Neuronal stem cell (in vitro differentiated cells): ENCODE results near the gene PPP2R3C.

Experiments used
- DNase-seq: peaks from one replicate; pipeline ENCODE4 v3.0.0-alpha.2; 2013; ENCODE audit warnings: low spot score
- H2AFZ ChIP-seq: one replicate; pipeline ENCODE4 v1.6.1; 2013; ENCODE audit warnings: mild to moderate bottlenecking, low read length, inconsistent platforms
- H2AK5ac ChIP-seq: 2 replicates; pipeline ENCODE4 v1.6.1; 2013; ENCODE audit warnings: low read depth, mild to moderate bottlenecking, inconsistent platforms, low read length, moderate library complexity, mixed read lengths
- H2BK120ac ChIP-seq: 2 replicates; pipeline ENCODE4 v1.6.1; 2013; ENCODE audit warnings: low read depth, mild to moderate bottlenecking, inconsistent platforms, low read length, moderate library complexity, mixed read lengths
- H2BK12ac ChIP-seq: one replicate; pipeline ENCODE4 v1.6.1; 2013; ENCODE audit warnings: low read length, inconsistent platforms
- H2BK15ac ChIP-seq: 2 replicates; pipeline ENCODE4 v1.6.1; 2013; ENCODE audit warnings: mild to moderate bottlenecking, low read length, inconsistent platforms, mixed read lengths
- H2BK5ac ChIP-seq: one replicate; pipeline ENCODE4 v1.6.1; 2013; ENCODE audit warnings: inconsistent platforms, mild to moderate bottlenecking, low read length, moderate library complexity
- H3K14ac ChIP-seq: one replicate; pipeline ENCODE4 v1.6.1; 2013; ENCODE audit warnings: low read length, inconsistent platforms
- H3K18ac ChIP-seq: 2 replicates; pipeline ENCODE4 v1.6.1; 2013; ENCODE audit warnings: low read length, inconsistent platforms
- H3K23ac ChIP-seq: 2 replicates; pipeline ENCODE4 v1.6.1; 2013; ENCODE audit warnings: low read depth, mild to moderate bottlenecking, mixed read lengths, low read length, inconsistent platforms; ENCODE audit not compliant: poor library complexity
- H3K27ac ChIP-seq: replicated peaks from 3 replicates; pipeline ENCODE4 v1.5.1; 2013; ENCODE audit warnings: low read length, inconsistent platforms
- H3K27me3 ChIP-seq, 3 experiments: 2 replicates each; pipeline ENCODE4 v1.6.1; 2013; ENCODE audit warnings: low read length in 3 of 3, mild to moderate bottlenecking in 2 of 3, inconsistent platforms in 1 of 3, low read depth in 1 of 3, mixed read lengths in 1 of 3, moderate library complexity in 1 of 3; ENCODE audit not compliant: control insufficient read depth in 3 of 3, insufficient read depth in 3 of 3
- H3K36me3 ChIP-seq, 2 donors: replicated peaks in 1 of 2; 2 replicates each; pipeline ENCODE4 v1.6.1; 2013; ENCODE audit warnings: low read length in 2 of 2; ENCODE audit not compliant: control insufficient read depth in 2 of 2, insufficient read depth in 2 of 2
- H3K4ac ChIP-seq: 2 replicates; pipeline ENCODE4 v1.6.1; 2013; ENCODE audit warnings: inconsistent platforms, mild to moderate bottlenecking, low read length, moderate library complexity
- H3K4me1 ChIP-seq, 2 donors: 1 replicate in 1 of 2; 2 replicates in 1 of 2; pipeline ENCODE4 v1.6.1; 2013; ENCODE audit warnings: low read length in 2 of 2, low read depth in 1 of 2; ENCODE audit not compliant: control insufficient read depth in 2 of 2, insufficient read depth in 1 of 2
- H3K4me2 ChIP-seq: one replicate; pipeline ENCODE4 v1.6.1; 2013; ENCODE audit warnings: mild to moderate bottlenecking, low read length, inconsistent platforms; ENCODE audit not compliant: insufficient read depth, poor library complexity, severe bottlenecking
- H3K4me3 ChIP-seq, 2 donors: 2 replicates each; pipeline ENCODE4 v1.5.1; 2013; ENCODE audit warnings: low read length in 2 of 2, mild to moderate bottlenecking in 2 of 2, inconsistent platforms in 1 of 2, moderate library complexity in 1 of 2
- H3K79me1 ChIP-seq: one replicate; pipeline ENCODE4 v1.6.1; 2013; ENCODE audit warnings: low read depth, mild to moderate bottlenecking, inconsistent platforms, low read length, moderate library complexity
- H3K9ac ChIP-seq: one replicate; pipeline ENCODE4 v1.6.1; 2013; ENCODE audit warnings: mild to moderate bottlenecking, low read depth, low read length, inconsistent platforms; ENCODE audit not compliant: poor library complexity
- H3K9me3 ChIP-seq, 2 donors: replicated peaks in 1 of 2; 2 replicates each; pipeline versions ENCODE3 to v1.6.1; 2013; ENCODE audit warnings: low read length in 2 of 2, mild to moderate bottlenecking in 2 of 2, inconsistent platforms in 1 of 2, low read depth in 1 of 2, mixed read lengths in 1 of 2, moderate library complexity in 1 of 2; ENCODE audit not compliant: control insufficient read depth in 2 of 2, insufficient read depth in 1 of 2
- H4K8ac ChIP-seq: one replicate; pipeline ENCODE4 v1.6.1; 2013; ENCODE audit warnings: low read depth, mild to moderate bottlenecking, inconsistent platforms, low read length, moderate library complexity
- H4K91ac ChIP-seq: one replicate; pipeline ENCODE4 v1.6.1; 2013; ENCODE audit warnings: low read length, low read depth, mild to moderate bottlenecking, inconsistent platforms; ENCODE audit not compliant: poor library complexity
- WGBS, 2 donors: extraction: QIAGEN DNeasy Blood & Tissue Kit; methylation state at CpG; one replicate each; pipeline ENCODE4 v1.1.7; 2013; ENCODE audit warnings: missing lambda C conversion rate in 2 of 2, mixed read lengths in 1 of 2; ENCODE audit not compliant: insufficient read length in 2 of 2, insufficient replicate concordance in 1 of 2; ENCODE audit errors: extremely low coverage in 2 of 2; 5-methylcytosine and 5-hydroxymethylcytosine counted together

The PPP2R3C gene

DNA sequence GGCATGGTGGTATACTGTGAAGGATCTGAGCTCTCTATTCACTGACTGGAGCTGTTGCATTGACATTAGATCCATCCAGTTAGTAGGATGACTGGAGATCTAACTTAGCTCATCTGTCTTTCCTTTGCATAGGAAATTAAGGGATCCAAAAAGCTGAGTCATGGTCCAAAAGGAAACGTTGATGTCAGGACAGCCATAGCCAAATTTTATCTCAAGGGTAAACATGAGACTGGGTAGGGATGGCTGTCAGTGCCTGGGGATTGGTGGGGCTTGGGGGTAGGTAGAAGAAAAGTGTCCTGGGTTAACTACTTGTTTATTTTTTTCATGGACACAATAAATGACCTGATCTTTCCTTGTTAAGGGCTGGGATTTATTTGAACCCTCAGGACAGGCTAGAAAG is 71.1 kb downstream of the PPP2R3C start:
- Histone ChIP-seq H3K79me1 (no peaks in the 10 kb centered on the region), H2BK5ac (no peak overlapping the region), H2BK15ac (no peak overlapping the region), H3K4me1 (no peaks in the 10 kb centered on the region), H3K14ac (no peak overlapping the region), H3K4ac (no peak overlapping the region), H4K8ac (no peak overlapping the region), H3K18ac (no peak overlapping the region), H3K27me3 (no peaks in the 10 kb centered on the region), H3K27ac (no peak overlapping the region), H3K36me3 (peaks cover 0 to 43% of the 10 kb centered on the region in 2 donors), H2BK12ac (no peak overlapping the region), H2AK5ac (no peak overlapping the region), H4K91ac (no peak overlapping the region), H3K9ac (no peak overlapping the region), H3K4me2 (no peak overlapping the region), H2AFZ (no peak overlapping the region), H3K4me3 (no peak overlapping the region), H3K23ac (no peak overlapping the region), H2BK120ac (no peak overlapping the region), H3K9me3 (no peaks in the 10 kb centered on the region)
- DNase-seq, result no peak
- no CpG with 5 or more reads among the region's 1 CpG for WGBS, 2 donors

DNA sequence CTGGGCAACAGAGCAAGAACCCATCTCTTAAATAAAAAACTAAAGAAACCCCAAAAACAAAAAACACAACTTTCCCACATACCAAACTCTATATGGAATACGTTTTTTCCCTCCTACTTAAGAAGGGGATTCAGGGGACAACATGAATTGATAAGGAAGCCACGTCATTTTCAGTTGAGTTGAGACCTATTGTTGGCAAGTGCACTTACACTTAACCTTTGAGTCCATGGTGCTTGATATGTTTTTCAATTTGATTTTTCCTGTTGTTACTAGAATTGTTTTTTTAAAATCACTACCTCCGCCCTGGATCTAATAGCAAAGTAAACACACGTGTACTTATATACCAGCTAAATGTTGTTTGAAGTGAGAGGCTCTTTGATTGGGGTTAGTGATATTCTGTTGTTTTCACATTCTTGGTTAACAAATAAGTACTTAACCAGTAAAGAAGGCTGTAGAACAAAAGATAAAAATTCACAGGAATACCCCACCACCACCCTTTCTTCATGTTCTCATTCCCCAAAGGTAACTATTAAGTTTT is 73.7 kb downstream of the PPP2R3C start:
- no peaks in the 10 kb centered on the region for H3K9me3 ChIP-seq
- no peak overlapping the region for H3K18ac ChIP-seq
- no peak overlapping the region for H3K4me3 ChIP-seq
- H3K23ac ChIP-seq, result no peak overlapping the region
- no peak overlapping the region for H3K4me2 ChIP-seq
- no peak overlapping the region for H3K4ac ChIP-seq
- no peaks in the 10 kb centered on the region for H3K79me1 ChIP-seq
- H4K91ac ChIP-seq, result no peak overlapping the region
- H2BK120ac ChIP-seq, result no peak overlapping the region
- H3K9ac ChIP-seq, result no peak overlapping the region
- no peak overlapping the region for H2BK5ac ChIP-seq
- H2BK12ac ChIP-seq, result no peak overlapping the region
- WGBS, 2 donors, result 100% methylated on average over 1 of the region's 4 CpGs; no CpG with 5 or more reads in 1 of the 2 donors
- H3K36me3 ChIP-seq, result peaks cover 0 to 30% of the 10 kb centered on the region in 2 donors
- H4K8ac ChIP-seq, result no peak overlapping the region
- H3K27ac ChIP-seq, result no peak overlapping the region
- H2BK15ac ChIP-seq, result no peak overlapping the region
- H2AK5ac ChIP-seq, result no peak overlapping the region
- DNase-seq, result no peak
- no peaks in the 10 kb centered on the region for H3K4me1 ChIP-seq
- H3K27me3 ChIP-seq, result no peaks in the 10 kb centered on the region
- no peak overlapping the region for H3K14ac ChIP-seq
- no peak overlapping the region for H2AFZ ChIP-seq

DNA sequence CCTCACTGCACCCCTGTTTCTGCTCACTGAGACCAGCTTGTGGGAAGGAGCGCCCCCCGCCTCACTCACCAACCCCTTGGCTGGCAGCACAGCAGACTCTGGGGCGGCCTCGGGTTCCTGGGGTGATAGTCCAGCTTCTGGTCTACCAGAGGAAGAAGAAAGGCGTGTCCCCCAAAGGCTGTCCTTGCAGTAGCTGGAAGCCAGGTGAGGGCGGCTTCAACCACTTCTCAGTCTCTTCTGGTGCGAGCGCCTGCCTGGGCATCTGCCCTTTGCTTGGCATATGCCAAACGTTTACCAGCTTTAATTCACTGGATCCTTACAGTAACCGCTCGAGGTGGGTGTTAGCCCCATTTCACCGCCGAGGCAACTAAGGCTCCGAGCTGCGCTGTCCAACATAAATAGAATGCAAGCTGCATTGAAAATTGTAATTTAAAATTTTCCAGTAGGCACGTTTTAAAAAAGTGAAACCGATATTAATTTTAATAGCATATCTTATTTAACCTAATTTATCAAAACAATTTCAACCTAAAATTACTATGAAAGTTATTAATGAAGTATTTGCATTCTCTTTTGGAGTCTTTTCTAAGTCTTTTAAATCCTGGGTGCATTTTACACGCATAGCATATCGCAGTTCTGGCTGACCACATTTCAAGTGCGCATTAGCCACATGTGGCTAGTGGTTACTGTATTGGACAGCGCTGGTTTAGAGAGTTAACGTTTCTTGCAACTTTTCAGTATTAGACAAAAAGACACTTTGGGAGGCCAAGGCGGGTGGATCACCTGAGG is 74.8 kb downstream of the PPP2R3C start:
- Histone ChIP-seq H3K4me3 (peak overlapping the region; percentile 61 to 88), H3K27ac (peak overlapping the region; percentile 95)

DNA sequence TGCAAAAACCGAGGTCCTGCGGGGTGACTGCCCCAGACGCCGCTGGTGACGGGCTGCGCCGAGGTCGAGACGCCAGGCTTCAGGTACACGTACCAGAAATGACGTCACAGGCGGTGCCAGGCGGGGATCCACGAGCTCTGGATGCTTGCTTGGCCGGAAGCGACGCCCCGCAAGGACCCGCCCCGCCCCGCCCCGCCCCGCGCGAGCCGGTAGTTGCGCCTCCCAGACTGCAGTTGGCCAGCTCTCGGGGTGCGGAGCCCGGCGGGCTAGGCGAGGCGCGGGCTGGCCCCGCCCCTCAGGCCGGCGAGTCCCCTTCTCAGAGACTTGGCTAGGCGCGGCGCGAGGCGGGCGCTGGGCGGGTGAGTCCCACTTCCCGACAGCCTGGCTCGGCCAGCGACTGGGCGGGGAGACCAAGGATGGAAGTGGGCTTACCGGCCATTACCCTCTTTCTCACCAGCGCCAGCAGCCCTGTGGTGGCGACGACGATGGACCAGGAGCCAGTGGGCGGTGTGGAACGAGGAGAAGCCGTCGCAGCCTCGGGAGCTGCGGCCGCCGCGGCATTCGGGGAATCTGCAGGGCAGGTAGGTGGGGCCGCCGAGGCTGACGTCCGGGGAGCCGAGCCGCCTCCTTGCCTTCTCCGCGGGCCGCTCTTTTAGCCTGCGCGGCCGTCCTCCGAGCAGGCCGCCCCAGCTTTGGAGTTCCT is 75.6 kb downstream of the PPP2R3C start, which contains the start of gene FAM177A1:
Gene FAM177A1, plus strand, starts transcription at position 225 of the 703 bp plus-strand sequence. Its CDS starts 192 bp downstream, at position 417.
- no peak within 1 kb of the TSS for H2BK120ac ChIP-seq
- peak within 1 kb of the TSS; percentile 61 to 88 for H3K4me3 ChIP-seq
- H2BK5ac ChIP-seq, result peak within 1 kb of the TSS; percentile 87
- no CpG with 5 or more reads among the region's 77 CpGs for WGBS, 2 donors
- H2AFZ ChIP-seq, result peak within 1 kb of the TSS; percentile 86
- H3K14ac ChIP-seq, result peak within 1 kb of the TSS; percentile 98
- H4K8ac ChIP-seq, result no peak within 1 kb of the TSS
- no peaks in the 10 kb centered on the region for H3K4me1 ChIP-seq
- H3K9me3 ChIP-seq, result no peaks in the 10 kb centered on the region
- peak within 1 kb of the TSS; percentile 95 for H3K27ac ChIP-seq
- peak within 1 kb of the TSS; percentile 100 for H3K18ac ChIP-seq
- peak within 1 kb of the TSS; percentile 97 for H3K9ac ChIP-seq
- H3K4ac ChIP-seq, result no peak within 1 kb of the TSS
- peak within 1 kb of the TSS; percentile 80 for H3K23ac ChIP-seq
- no peak within 1 kb of the TSS for H4K91ac ChIP-seq
- H2AK5ac ChIP-seq, result peak within 1 kb of the TSS; percentile 41
- peak within 1 kb of the TSS; percentile 97 for H2BK12ac ChIP-seq
- H3K27me3 ChIP-seq, result no peaks in the 10 kb centered on the region
- peak; percentile 93 for DNase-seq
- H3K79me1 ChIP-seq, result no peaks in the 10 kb centered on the region
- H2BK15ac ChIP-seq, result peak within 1 kb of the TSS; percentile 90
- peak within 1 kb of the TSS; percentile 85 for H3K4me2 ChIP-seq
- peaks cover 0 to 23% of the 10 kb centered on the region in 2 donors for H3K36me3 ChIP-seq

More for the DNA sequence above, 74.8 kb downstream of the PPP2R3C start:
- Histone ChIP-seq H2AK5ac (peak overlapping the region; percentile 41), H3K14ac (peak overlapping the region; percentile 98), H2BK120ac (no peak overlapping the region), H2AFZ (peak overlapping the region; percentile 86), H3K27me3 (no peaks in the 10 kb centered on the region), H3K9ac (peak overlapping the region; percentile 97), H2BK5ac (peak overlapping the region; percentile 87), H3K4ac (no peak overlapping the region), H4K91ac (no peak overlapping the region), H3K18ac (peak overlapping the region; percentile 100), H3K9me3 (no peaks in the 10 kb centered on the region), H2BK12ac (peak overlapping the region; percentile 97), H3K4me1 (no peaks in the 10 kb centered on the region), H2BK15ac (peak overlapping the region; percentile 90), H3K4me2 (peak overlapping the region; percentile 85), H3K23ac (peak overlapping the region; percentile 80), H4K8ac (no peak overlapping the region), H3K36me3 (peaks cover 0 to 29% of the 10 kb centered on the region in 2 donors), H3K79me1 (no peaks in the 10 kb centered on the region)
- no CpG with 5 or more reads among the region's 23 CpGs for WGBS, 2 donors
- no peak for DNase-seq
